GM13976 (cell line): ENCODE results near the gene DYNC1H1.
"Not testable (repeated sequence)": the region's sequence is repeated elsewhere in the genome, so short reads cannot be mapped to it uniquely, and the experiment has no call there.

Experiments
- DNase-seq: peaks from one replicate; pipeline ENCODE4 v3.0.0; 2012; ENCODE audit warnings: low spot score
- CTCF ChIP-seq: IDR thresholded peaks from 2 replicates; pipeline ENCODE4 v1.5.1; 2012; ENCODE audit warnings: borderline replicate concordance, mild to moderate bottlenecking; ENCODE audit not compliant: insufficient read depth; ENCODE audit errors: extremely low read depth, missing control alignments, control extremely low read depth
- in situ Hi-C: fragments of 300-500 bp; cut with MboI; formaldehyde crosslinking; loops from one replicate; pipeline ENCODE4 v1.12.0; 2022; ENCODE audit warnings: low sequenced_read_pairs, mixed read lengths, inconsistent platforms; ENCODE audit not compliant: unreplicated experiment

DYNC1H1 gene

GRCh38 chr14:102057480-102058114, 93.2 kb downstream of the DYNC1H1 start:
- in situ Hi-C loops = loop anchor here (10.0 kb wide), 1 partner anchor 257 kb away; the partner anchor contains the start of gene ZNF839
- no peak for DNase-seq
- TF ChIP-seq CTCF = no peak

- in situ Hi-C loops = loop anchor here (10.0 kb wide), 1 partner anchor 257 kb away; the partner anchor contains the start of gene ZNF839
- TF ChIP-seq CTCF = no peak
- DNase-seq = no peak
These were observed 93.8 kb downstream of the DYNC1H1 start for GRCh38 chr14:102058146-102058545.

- peak; percentile 13 for DNase-seq
- in situ Hi-C loops = loop anchor here (10.0 kb wide), 1 partner anchor 256 kb away; the partner anchor contains the start of gene ZNF839
- no peak for TF ChIP-seq CTCF
These were observed 94.6 kb downstream of the DYNC1H1 start for GRCh38 chr14:102058961-102059360.

GRCh38 chr14:102063109-102063807, 98.9 kb downstream of the DYNC1H1 start:
- in situ Hi-C loops = no loop called here
- DNase-seq = peak; percentile 81
- no peak for TF ChIP-seq CTCF

GRCh38 chr14:102063808-102064429, 99.5 kb downstream of the DYNC1H1 start:
- no peak for DNase-seq
- TF ChIP-seq CTCF = no peak
- in situ Hi-C loops = no loop called here

GRCh38 chr14:102064590-102064989, 100.2 kb downstream of the DYNC1H1 start:
- DNase-seq, in situ Hi-C loops: not testable (repeated sequence)

GRCh38 chr14:102066041-102066451, 101.7 kb downstream of the DYNC1H1 start:
- DNase-seq = no peak
- in situ Hi-C loops = no loop called here
- TF ChIP-seq CTCF = no peak
